ENCODE results near the gene MRGPRG. TPM values are rescaled to one million over a fixed set of nuclear protein-coding genes. Genes with fewer than 3 reads are reported as not detected.
"Not testable (repeated sequence)": the region's sequence is repeated elsewhere in the genome, so short reads cannot be mapped to it uniquely, and the experiment has no call there.

The MRGPRG gene
- not detected in 2 replicates for total RNA-seq

DNA sequence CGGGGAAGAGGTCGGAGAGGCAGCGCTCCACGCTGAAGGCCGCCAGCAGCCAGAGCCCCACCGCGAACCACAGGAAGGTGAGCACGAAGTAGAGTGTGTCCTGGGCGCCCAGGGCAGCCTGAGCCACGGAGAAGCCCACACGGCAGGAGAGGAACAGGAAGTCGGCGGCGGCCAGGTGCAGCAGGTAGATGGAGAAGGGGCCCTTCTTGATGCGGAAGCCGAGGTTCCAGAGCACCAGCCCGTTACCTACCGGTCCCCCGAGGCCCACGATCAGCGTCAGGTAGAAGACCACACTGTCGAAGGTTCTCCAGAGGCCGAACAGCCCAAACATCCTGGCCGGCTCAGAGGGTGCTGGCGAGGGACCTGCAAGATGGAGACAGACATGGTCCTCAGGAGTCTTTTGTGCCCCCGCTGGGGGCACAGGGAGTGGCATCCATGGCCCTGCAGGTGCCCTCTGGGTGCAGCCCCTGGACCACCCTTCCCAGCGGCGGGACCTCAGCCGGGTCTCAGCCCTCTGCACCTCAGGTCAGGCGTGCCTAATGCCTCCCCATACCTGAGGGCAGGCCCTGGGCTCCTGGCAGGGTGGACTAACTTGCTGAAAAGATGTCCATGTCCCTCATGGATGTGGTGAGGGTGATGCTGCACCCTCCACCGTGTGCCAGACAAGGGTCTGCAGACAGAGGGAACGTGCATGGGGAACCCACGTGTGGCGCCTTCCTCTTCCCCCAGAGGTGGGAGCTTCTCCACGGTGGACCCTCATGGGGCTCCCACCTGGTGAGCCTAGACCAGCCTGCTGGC, at the start of gene MRGPRG:
Gene MRGPRG, minus strand, starts transcription at position 331 of the 798 bp plus-strand sequence. Its CDS starts 0 bp downstream, at position 331.
- intact Hi-C loops (cut with micrococcal nuclease): no loop called here

- intact Hi-C loops (cut with micrococcal nuclease): not testable (repeated sequence)
Observed at GRCh38 chr11:3262548-3262947, 43.9 kb upstream of the MRGPRG start.

- intact Hi-C loops (cut with micrococcal nuclease): not testable (repeated sequence)
Observed at GRCh38 chr11:3261831-3262230, 43.2 kb upstream of the MRGPRG start.

- intact Hi-C loops (cut with micrococcal nuclease): not testable (repeated sequence)
Observed at GRCh38 chr11:3257509-3257908, 38.9 kb upstream of the MRGPRG start.

GRCh38 chr11:3255241-3255640, 36.6 kb upstream of the MRGPRG start:
- intact Hi-C loops (cut with micrococcal nuclease): not testable (repeated sequence)

DNA sequence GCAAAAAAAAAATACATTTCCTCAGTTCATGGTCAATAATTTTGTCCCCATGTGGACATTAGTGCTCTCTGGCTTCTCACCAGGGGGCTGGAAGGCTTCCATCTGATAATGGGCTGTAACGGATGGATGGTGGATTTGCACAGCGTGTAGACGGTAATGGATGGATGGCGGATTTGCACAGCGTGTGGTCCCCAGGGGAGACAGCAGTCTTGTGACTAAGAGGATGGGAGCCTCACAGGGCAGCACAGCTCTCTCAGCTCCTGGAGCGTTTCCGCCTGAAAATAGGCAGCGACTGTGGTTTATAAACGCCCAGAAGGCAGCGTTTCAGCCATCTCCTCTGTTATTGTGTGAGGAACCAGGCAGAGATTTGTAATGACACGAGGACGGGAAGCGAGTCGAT, 36.2 kb upstream of the MRGPRG start:
- intact Hi-C loops (cut with micrococcal nuclease): not testable (repeated sequence)

DNA sequence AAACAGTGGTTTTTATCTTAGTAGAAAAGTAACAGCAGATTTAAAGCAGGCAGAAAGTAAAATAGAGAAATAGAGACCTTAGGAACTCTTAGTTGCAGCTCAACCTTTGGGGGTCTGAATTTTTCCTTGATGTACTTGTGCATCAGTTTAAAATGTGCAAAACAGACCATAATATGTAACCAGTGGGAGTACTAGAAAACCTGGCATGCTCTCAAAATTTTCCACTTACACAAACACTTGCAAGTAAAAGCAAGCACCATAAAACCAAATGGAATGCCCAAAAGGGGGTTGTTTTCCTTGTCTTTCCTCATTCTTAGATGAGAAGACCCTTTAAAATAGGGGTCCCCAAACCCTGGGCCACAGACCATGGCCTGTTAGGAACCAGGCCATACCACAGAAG, 26.5 kb upstream of the MRGPRG start:
- intact Hi-C loops (cut with micrococcal nuclease): no loop called here

GRCh38 chr11:3243880-3244279, 25.3 kb upstream of the MRGPRG start:
- intact Hi-C loops (cut with micrococcal nuclease): no loop called here

- intact Hi-C loops (cut with micrococcal nuclease): no loop called here
Observed at GRCh38 chr11:3237119-3237518, 18.5 kb upstream of the MRGPRG start.

DNA sequence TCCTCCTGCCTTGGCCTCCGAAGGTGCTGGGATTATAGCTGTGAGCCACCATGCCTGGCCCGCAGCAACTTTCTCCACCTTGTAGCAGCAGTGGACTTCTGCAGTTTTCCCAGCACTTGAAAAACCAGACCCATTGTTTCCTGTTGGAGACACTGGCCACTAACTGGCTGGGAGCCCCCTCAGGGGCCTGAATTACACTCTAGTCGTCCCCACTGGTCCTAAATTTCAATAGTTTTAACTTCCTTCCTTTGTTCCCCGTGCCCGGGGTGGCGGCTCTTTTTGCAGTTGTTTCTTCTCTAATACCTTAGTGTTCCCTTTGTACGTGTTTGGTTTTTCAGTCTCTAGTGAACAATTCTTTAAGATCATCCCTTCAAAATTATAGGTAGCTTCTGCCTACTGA, 16.2 kb upstream of the MRGPRG start:
- intact Hi-C loops (cut with micrococcal nuclease): no loop called here

DNA sequence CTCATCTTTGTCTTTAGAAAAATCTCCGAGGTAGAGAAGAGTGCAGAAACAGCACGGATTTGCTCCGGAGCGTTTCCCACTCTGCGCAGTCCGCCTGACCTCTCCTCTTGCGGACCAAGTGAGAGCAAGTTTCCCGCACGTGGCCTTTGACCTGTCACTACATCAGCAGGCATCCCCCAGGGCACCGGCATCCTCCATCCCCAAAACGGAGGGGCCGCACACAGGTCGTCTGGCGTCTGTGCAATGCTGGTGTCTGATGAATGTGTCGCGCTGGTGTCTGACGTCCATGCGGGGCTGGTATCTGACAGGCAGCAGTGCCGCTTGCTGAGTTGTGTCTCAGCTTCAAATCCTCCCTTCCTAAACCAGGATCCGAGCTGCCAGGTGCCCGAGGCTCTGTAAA, 14.3 kb upstream of the MRGPRG start:
- intact Hi-C loops (cut with micrococcal nuclease): no loop called here

DNA sequence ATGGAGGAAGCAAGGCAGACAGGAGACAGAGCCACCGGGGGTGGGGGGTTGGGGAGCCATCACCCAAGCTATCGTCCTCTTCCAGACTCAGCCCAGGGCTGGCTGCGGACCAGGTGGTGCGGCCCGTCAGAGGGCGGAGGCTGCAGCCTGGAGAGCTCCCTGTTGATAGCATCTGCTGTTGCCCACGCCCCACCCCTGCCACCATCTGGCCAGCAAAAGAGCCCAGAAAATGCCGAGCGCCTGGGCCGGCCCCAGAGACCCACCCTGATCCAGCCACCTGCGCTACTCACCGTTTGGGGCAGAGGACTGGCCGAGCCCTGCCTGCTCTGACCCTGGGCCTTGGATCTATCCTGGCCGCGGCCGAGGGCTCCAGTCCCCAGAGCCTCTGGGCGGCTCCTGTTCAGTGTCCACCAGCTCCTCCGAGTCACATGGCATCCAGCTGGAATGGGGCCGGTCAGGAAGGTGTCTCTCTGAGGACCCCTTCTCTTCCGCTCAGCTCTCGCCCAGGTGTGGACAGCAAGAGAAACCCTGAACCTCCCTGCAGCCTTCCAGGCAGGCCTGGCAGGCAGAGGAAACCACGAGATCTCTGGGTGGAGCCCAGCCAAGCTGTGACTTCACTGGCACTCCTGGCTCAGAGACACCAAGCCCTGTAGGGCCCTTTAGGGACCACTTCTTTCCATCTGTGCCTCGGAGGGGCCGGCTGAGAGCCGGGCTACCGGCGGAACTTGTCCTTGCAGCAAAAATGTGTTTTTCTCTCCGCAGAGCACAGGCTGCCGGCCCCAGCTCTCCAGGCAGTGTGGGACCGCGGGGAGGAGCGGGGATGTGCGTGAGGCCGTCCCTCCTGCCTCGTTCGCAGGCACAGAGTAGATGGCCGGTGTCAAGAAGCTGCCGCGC, 13.5 kb upstream of the MRGPRG start, which contains the start of gene MRGPRE:
Gene MRGPRE, minus strand, starts transcription at position 567 of the 894 bp plus-strand sequence. CDS start 3,618 bp downstream, outside the sequence.
- intact Hi-C loops (cut with micrococcal nuclease): no loop called here

DNA sequence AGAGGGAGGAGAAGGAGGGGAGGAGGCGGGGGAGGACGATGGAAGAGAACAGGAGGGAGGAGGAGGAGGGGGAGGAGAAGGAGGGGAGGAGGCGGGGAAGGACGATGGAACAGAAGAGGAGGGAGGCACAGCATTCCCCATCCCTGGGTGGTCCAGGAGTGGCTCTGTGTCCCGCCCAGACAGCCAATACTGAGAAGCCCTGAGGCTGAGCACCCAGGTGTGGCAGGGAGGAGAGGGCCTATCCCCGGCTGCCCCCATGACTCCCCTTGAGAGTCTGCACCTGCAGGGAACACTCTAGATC, 12.9 kb upstream of the MRGPRG start:
- intact Hi-C loops (cut with micrococcal nuclease): no loop called here

DNA sequence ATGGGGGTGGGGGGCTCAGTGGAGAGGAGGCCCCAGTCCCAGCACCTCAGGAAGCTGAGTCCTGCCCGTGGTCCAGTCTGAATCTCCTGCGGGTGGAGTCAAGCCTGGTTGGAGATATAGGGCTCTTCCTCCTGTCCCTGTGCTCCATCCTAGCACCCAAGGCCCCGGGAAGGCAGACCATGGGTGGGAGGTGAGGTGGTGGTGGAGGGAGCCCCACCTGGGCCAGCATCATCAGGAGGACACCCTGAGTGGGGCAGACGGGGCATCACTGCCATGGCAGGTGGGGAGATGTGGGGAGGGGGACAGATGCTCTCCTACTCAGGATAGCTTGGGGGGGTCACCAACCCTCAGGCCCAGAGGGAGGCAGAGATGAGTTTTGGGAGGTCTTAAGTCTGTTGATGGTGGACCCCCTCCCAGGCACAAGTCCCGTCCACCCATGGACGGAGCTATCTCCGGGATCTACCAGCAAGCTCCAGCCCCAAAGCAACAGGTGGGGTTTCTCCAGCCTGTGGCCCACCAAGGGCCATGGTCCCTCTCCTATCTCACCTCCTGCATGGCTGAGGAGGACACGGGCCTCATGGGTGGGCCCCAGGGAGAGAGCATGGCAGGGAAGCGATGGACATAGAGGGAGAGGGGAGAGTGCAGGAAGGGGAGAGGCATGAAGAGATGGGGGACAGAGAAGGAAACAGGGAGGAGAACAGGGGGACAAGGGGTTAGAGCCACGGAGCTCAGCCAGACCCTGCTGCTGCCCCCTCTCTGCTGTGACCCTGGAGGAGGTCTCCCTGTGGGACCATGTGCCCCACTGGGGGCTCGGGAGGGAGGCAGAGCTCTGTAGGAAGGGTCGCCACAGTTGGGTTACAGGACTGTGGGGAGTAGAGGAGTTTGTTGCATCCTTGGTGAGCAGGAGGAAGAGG, 12.3 kb upstream of the MRGPRG start:
- intact Hi-C loops (cut with micrococcal nuclease): no loop called here

GRCh38 chr11:3229673-3230630, 11.3 kb upstream of the MRGPRG start:
- intact Hi-C loops (cut with micrococcal nuclease): no loop called here

- intact Hi-C loops (cut with micrococcal nuclease): no loop called here
Observed at GRCh38 chr11:3228445-3228829, 9.8 kb upstream of the MRGPRG start.

DNA sequence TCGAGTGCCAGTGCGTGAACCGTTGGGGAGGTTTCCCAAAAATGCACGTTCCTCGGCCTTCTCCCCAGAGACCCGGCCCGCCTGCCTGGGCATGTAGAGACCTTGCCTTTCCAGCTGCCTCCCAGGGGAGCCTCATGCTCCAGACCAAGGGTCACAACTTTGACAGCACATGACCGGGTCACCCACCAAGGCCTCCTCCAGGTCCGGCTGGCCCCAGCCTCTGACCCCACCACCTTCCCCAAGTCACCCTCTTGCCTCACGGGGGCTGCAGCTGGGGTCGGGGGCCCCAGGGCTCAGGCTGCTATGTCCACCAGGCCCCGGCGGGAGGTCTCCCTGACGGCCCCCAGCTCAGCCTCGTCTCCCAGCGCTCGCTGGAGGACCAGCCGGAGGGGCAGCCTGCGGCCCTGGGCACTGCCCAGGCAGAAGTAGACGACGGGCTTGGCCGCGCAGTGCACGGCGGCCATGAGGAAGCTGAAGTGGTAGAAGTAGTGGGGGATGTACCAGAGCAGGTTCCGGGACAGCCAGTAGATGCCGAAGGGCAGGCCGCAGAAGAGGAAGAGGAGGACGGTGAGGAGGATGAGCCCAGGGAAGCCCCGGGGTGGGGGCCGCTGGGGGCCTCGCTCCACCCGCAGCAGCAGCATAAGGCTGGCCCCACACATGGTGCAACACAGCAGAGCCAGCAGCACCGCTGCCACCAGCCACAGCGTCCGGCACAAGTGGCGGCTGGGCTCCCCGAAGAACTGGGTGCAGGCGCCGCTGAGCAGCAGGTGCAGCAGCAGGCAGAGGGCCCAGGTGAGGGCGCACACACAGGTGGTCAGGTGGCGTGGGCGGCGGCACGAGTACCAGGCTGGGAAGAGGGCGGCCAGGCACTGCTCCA, 9.2 kb upstream of the MRGPRG start:
- intact Hi-C loops (cut with micrococcal nuclease): no loop called here

- intact Hi-C loops (cut with micrococcal nuclease): no loop called here
Observed at GRCh38 chr11:3226846-3227567, 8.4 kb upstream of the MRGPRG start.

Data from T-helper 2 cell treated with Interferon-gamma antibody and Interleukin-4, amounts not matched to agents 100 ng/mL and 5 ng/mL, for 36 hours (primary cell).